LNCaP clone FGC (cell line): Measurements from ENCODE around the gene CMKLR1.

Source experiments
- DNase-seq: peaks from one replicate; pipeline ENCODE4 v3.0.0-alpha.2; 2011; ENCODE audit warnings: low read depth
- H3K4me3 ChIP-seq: 2 replicates; pipeline ENCODE4 v1.5.1; 2011; ENCODE audit warnings: mild to moderate bottlenecking, low read depth, low read length, control low read depth
- CTCF ChIP-seq: IDR thresholded peaks from 2 replicates; pipeline ENCODE4 v1.5.1; 2012; ENCODE audit warnings: mild to moderate bottlenecking; ENCODE audit not compliant: control insufficient read depth, insufficient read depth; ENCODE audit errors: extremely low read depth

CMKLR1 gene

DNA sequence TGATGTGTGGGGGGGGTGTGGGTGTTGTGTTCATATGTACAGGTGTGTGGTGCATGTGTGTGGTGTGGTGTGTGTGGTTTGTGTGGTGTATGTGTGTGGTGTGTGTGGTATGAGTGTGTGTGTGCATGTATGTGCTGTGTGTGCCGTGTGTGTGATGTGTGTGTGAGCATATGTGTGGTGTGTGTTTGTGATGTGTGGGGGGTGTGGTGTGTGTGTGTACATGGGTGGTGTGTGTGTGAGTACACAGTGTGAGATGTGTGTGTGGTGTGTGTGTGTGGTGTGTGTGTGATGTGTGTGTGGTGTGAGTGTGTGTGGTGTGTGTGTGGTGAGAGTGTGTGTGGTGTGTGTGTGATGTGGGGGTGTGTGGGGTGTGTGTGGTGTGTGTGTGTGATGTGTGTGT, 24.5 kb upstream of the CMKLR1 start:
- DNase-seq: no peak
- H3K4me3 ChIP-seq: no peak overlapping the region
- TF ChIP-seq CTCF: no peak

DNA sequence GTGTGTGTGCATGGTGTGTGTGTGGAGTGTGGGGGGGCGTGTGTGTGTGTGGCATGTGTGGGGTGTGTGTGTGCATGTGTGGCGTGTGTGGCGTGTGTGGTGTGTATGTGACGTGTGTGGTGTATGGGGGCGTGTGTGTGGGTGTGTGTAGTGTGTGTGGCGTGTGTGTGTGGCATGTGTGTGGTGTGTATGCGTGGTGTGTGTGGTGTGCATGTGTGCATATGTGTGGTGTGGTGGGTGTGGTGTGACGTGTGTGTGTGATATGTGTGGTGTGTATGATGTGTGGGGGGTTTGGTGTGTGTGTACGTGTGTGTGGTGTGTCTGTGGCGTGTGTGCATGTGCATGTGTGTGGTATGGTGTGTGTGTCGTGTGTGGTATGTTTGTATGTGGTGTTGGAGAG, 24.1 kb upstream of the CMKLR1 start:
- no peak overlapping the region for H3K4me3 ChIP-seq
- no peak for TF ChIP-seq CTCF
- no peak for DNase-seq

DNA sequence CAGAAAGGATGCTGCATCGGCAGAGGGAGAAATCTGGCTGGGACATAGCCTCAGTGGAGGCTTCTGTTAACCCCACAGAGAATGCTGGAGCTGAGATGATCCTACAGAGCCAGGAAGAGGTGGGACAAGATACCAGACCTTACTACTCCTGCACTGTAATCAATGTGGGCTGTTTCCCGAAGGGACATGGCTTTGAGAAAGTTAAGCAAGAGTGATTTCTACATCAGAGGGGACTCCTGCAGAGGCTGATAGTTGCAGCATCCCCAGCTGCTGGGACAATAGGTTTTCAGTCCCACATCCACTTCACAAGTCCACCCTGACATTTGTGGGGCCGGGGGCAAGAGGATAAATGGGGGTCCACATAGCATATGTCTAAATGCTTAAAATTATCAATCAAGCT, 22.5 kb upstream of the CMKLR1 start:
- TF ChIP-seq CTCF: no peak

GRCh38 chr12:108360487-108360886, 21.4 kb upstream of the CMKLR1 start:
- TF ChIP-seq CTCF: no peak
- DNase-seq: no peak
- no peak overlapping the region for H3K4me3 ChIP-seq

More for the DNA sequence above, 22.5 kb upstream of the CMKLR1 start:
- no peak for DNase-seq
- H3K4me3 ChIP-seq: no peak overlapping the region

- TF ChIP-seq CTCF: no peak
- no peak for DNase-seq
- H3K4me3 ChIP-seq: no peak overlapping the region
These were observed 20.9 kb upstream of the CMKLR1 start for GRCh38 chr12:108360057-108360456.

DNA sequence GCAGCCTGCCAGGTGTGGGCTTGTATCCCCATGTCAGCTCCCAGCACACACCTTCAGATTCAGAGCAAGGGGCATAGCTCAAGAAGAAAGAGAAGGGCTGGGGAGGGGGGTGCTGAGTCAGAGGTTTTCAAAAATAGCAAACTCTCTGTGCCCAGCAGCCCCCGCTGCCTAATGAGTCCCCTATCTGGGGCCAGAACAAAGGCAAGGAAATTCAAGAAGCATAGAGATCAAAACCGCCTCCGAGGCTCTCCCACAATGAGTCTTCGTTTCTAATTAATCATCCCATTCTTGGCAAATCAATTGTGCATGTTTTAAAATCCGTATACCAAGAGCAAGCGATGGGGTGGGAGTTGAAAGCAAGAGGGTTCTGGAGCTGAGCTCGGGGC, 19.5 kb upstream of the CMKLR1 start:
- no peak for DNase-seq
- H3K4me3 ChIP-seq: no peak overlapping the region
- TF ChIP-seq CTCF: no peak

- DNase-seq: no peak
- no peak overlapping the region for H3K4me3 ChIP-seq
- TF ChIP-seq CTCF: no peak
These were observed 18.9 kb upstream of the CMKLR1 start for GRCh38 chr12:108357834-108358579.
